H1 (cell line): ENCODE measurements around the gene CYP2C19. TPM values are rescaled to one million over a fixed set of nuclear protein-coding genes. Genes with fewer than 3 reads are reported as not detected.

Experiments used
- CTCF ChIA-PET: fragments of 300-600 bp; sonication (Branson Sonifier 250); formaldehyde crosslinking; loops from one replicate; lab custom pipeline; 2021; ENCODE audit not compliant: partially characterized antibody; lab: Charles Lee
- POLR2A ChIA-PET: fragments of 300-600 bp; sonication (Branson Sonifier 250); formaldehyde crosslinking; loops from one replicate; lab custom pipeline; 2021; ENCODE audit warnings: inconsistent platforms; ENCODE audit not compliant: partially characterized antibody; lab: Charles Lee
- DNase-seq, 2 experiments: peaks; one replicate each; pipeline versions ENCODE4 v3.0.0 to v3.0.0-alpha.2; 2010 to 2022; ENCODE audit warnings: low spot score in 2 of 2, low read depth in 1 of 2, mixed read lengths in 1 of 2
- FAIRE-seq: peaks from 2 replicates; lab custom pipeline; 2011; peaks lifted over from hg19 to GRCh38; lab: Jason Lieb, UNC
- H2AFZ ChIP-seq: 2 replicates; pipeline ENCODE4 v1.8.1; 2012; ENCODE audit warnings: low read length, inconsistent platforms
- H2AK5ac ChIP-seq: 2 replicates; pipeline ENCODE4 v1.6.1; 2013; ENCODE audit warnings: low read depth, low read length
- H2BK120ac ChIP-seq: replicated peaks from 2 replicates; pipeline ENCODE3; 2013; ENCODE audit warnings: low read depth, low read length, inconsistent platforms
- H2BK12ac ChIP-seq: 2 replicates; pipeline ENCODE4 v1.6.1; 2013; ENCODE audit warnings: low read depth, low read length
- H2BK15ac ChIP-seq: 2 replicates; pipeline ENCODE4 v1.6.1; 2013; ENCODE audit warnings: low read length
- H2BK20ac ChIP-seq: 2 replicates; pipeline ENCODE4 v1.6.1; 2013; ENCODE audit warnings: low read length
- H2BK5ac ChIP-seq: 2 replicates; pipeline ENCODE4 v1.6.1; 2013; ENCODE audit warnings: low read depth, low read length
- H3K14ac ChIP-seq: 2 replicates; pipeline ENCODE4 v1.6.1; 2013; ENCODE audit warnings: inconsistent platforms; ENCODE audit not compliant: insufficient read length
- H3K18ac ChIP-seq: 2 replicates; pipeline ENCODE4 v1.6.1; 2013; ENCODE audit warnings: low read length; ENCODE audit errors: extremely low read depth
- H3K23ac ChIP-seq: 2 replicates; pipeline ENCODE4 v1.6.1; 2013; ENCODE audit warnings: inconsistent platforms; ENCODE audit not compliant: insufficient read length
- H3K23me2 ChIP-seq: 2 replicates; pipeline ENCODE4 v1.6.1; 2013; ENCODE audit warnings: low read depth, low read length
- H3K27ac ChIP-seq: 2 replicates; pipeline ENCODE4 v1.6.1; 2011; ENCODE audit warnings: low read depth, low read length, inconsistent platforms
- H3K27me3 ChIP-seq, 4 experiments: replicated peaks in 1 of 4; 1 replicate in 1 of 4; 2 replicates in 3 of 4; pipeline versions ENCODE4 v1.6.1 to v1.8.1; 2011 to 2013; ENCODE audit warnings: low read length in 3 of 4, mild to moderate bottlenecking in 3 of 4, inconsistent platforms in 2 of 4, mixed read lengths in 2 of 4, moderate library complexity in 1 of 4; ENCODE audit not compliant: control insufficient read depth in 3 of 4, insufficient read depth in 3 of 4; ENCODE audit errors: extremely low read depth in 1 of 4
- H3K36me3 ChIP-seq, 4 experiments: 2 replicates each; pipeline versions ENCODE4 v1.6.1 to v1.8.1; 2011 to 2013; ENCODE audit warnings: mild to moderate bottlenecking in 4 of 4, low read length in 3 of 4, moderate library complexity in 2 of 4, control low read depth in 1 of 4, inconsistent platforms in 1 of 4; ENCODE audit not compliant: insufficient read depth in 4 of 4, control insufficient read depth in 2 of 4
- H3K4ac ChIP-seq: replicated peaks from 2 replicates; pipeline ENCODE3; 2013; ENCODE audit warnings: low read length, low read depth, mixed read lengths, inconsistent platforms; ENCODE audit not compliant: insufficient read length
- H3K4me1 ChIP-seq, 4 experiments: replicated peaks in 1 of 4; 1 replicate in 1 of 4; 2 replicates in 3 of 4; pipeline versions ENCODE4 v1.6.1 to v1.8.1; 2011 to 2013; ENCODE audit warnings: low read length in 3 of 4, inconsistent platforms in 2 of 4, mixed read lengths in 1 of 4; ENCODE audit not compliant: insufficient read depth in 4 of 4, control insufficient read depth in 3 of 4
- H3K4me2 ChIP-seq, 2 experiments: 2 replicates each; pipeline versions ENCODE4 v1.6.1 to v1.8.1; 2011 to 2013; ENCODE audit warnings: low read depth in 2 of 2, low read length in 2 of 2, control low read depth in 1 of 2, inconsistent platforms in 1 of 2, mild to moderate bottlenecking in 1 of 2; ENCODE audit not compliant: insufficient read depth in 1 of 2
- H3K4me3 ChIP-seq, 4 experiments: fragments of 200-600, 300-600 bp in 1 of 4; sonication (generic), shearing (Covaris generic), sonication (Bioruptor Twin) in 1 of 4; 2 replicates each; pipeline versions ENCODE4 v1.5.1 to v1.8.1; 2011 to 2016; ENCODE audit warnings: low read length in 4 of 4, low read depth in 3 of 4, control low read depth in 2 of 4, inconsistent platforms in 2 of 4, mild to moderate bottlenecking in 2 of 4, mixed read lengths in 1 of 4, moderate library complexity in 1 of 4; ENCODE audit not compliant: insufficient read depth in 2 of 4; ENCODE audit errors: extremely low read depth in 1 of 4
- H3K56ac ChIP-seq: replicated peaks from 2 replicates; pipeline ENCODE3; 2013; ENCODE audit warnings: low read depth, mild to moderate bottlenecking, mixed read lengths, low read length, inconsistent platforms; ENCODE audit not compliant: insufficient read length
- H3K79me1 ChIP-seq: 2 replicates; pipeline ENCODE4 v1.6.1; 2013; ENCODE audit warnings: low read depth, low read length, control low read depth
- H3K79me2 ChIP-seq, 2 experiments: 2 replicates each; pipeline versions ENCODE4 v1.6.1 to v1.8.1; 2012 to 2013; ENCODE audit warnings: low read length in 2 of 2, mild to moderate bottlenecking in 2 of 2, inconsistent platforms in 1 of 2; ENCODE audit not compliant: insufficient read depth in 2 of 2, control insufficient read depth in 1 of 2
- H3K9ac ChIP-seq, 4 experiments: replicated peaks in 1 of 4; 1 replicate in 1 of 4; 2 replicates in 3 of 4; pipeline versions ENCODE4 v1.6.1 to v1.8.1; 2011 to 2013; ENCODE audit warnings: low read depth in 3 of 4, low read length in 3 of 4, control low read depth in 2 of 4, mild to moderate bottlenecking in 2 of 4, moderate library complexity in 2 of 4, inconsistent platforms in 1 of 4; ENCODE audit errors: extremely low read depth in 1 of 4
- H3K9me3 ChIP-seq, 2 experiments: 2 replicates each; pipeline versions ENCODE4 v1.6.1 to v1.8.1; 2012 to 2013; ENCODE audit warnings: mild to moderate bottlenecking in 2 of 2, moderate library complexity in 2 of 2, control low read depth in 1 of 2, inconsistent platforms in 1 of 2, low read depth in 1 of 2, low read length in 1 of 2, mixed read lengths in 1 of 2; ENCODE audit not compliant: insufficient read depth in 2 of 2
- H4K20me1 ChIP-seq, 2 experiments: replicated peaks in 1 of 2; 2 replicates each; pipeline versions ENCODE3 to v1.8.1; 2011 to 2013; ENCODE audit warnings: inconsistent platforms in 2 of 2, low read length in 2 of 2, mild to moderate bottlenecking in 1 of 2; ENCODE audit not compliant: insufficient read depth in 2 of 2, control insufficient read depth in 1 of 2
- H4K5ac ChIP-seq: 2 replicates; pipeline ENCODE4 v1.6.1; 2013; ENCODE audit warnings: low read length, low read depth, mixed read lengths, inconsistent platforms; ENCODE audit not compliant: insufficient read length
- H4K8ac ChIP-seq: 2 replicates; pipeline ENCODE4 v1.8.0; 2013; ENCODE audit warnings: mild to moderate bottlenecking, moderate library complexity, low read length, inconsistent platforms; ENCODE audit not compliant: insufficient read depth; ENCODE audit errors: extremely low read depth
- H4K91ac ChIP-seq: replicated peaks from 2 replicates; pipeline ENCODE3; 2013; ENCODE audit warnings: low read length, mixed read lengths, inconsistent platforms; ENCODE audit not compliant: insufficient read length
- BCL11A ChIP-seq, 2 experiments: IDR thresholded peaks; one replicate each; pipeline ENCODE4 v1.6.1; 2011; ENCODE audit warnings: low read depth in 2 of 2, low read length in 2 of 2, mild to moderate bottlenecking in 2 of 2
- CEBPB ChIP-seq: IDR thresholded peaks from 2 replicates; pipeline ENCODE4 v1.6.1; 2012; ENCODE audit warnings: low read depth, low read length
- GABPA ChIP-seq: IDR thresholded peaks from 2 replicates; pipeline ENCODE4 v1.6.1; 2011; ENCODE audit warnings: mild to moderate bottlenecking, low read length, moderate library complexity, borderline replicate concordance; ENCODE audit not compliant: insufficient read depth
- HDAC6 ChIP-seq: IDR thresholded peaks from one replicate; pipeline ENCODE4 v1.7.1; 2012; ENCODE audit warnings: low read depth, mild to moderate bottlenecking, inconsistent platforms, low read length, moderate library complexity
- MAX ChIP-seq: IDR thresholded peaks from 2 replicates; pipeline ENCODE4 v1.6.1; 2012; ENCODE audit warnings: inconsistent platforms
- NRF1 ChIP-seq: IDR thresholded peaks from 2 replicates; pipeline ENCODE4 v1.6.1; 2011; ENCODE audit warnings: mild to moderate bottlenecking, low read depth, low read length, improper control_type of control experiment
- POU5F1 ChIP-seq: IDR thresholded peaks from 2 replicates; pipeline ENCODE4 v1.6.1; 2011; ENCODE audit warnings: low read depth, mild to moderate bottlenecking, low read length, moderate library complexity
- SRF ChIP-seq: IDR thresholded peaks from 2 replicates; pipeline ENCODE4 v1.6.1; 2011; ENCODE audit warnings: mild to moderate bottlenecking, low read depth, low read length, moderate library complexity
- ZNF274 ChIP-seq: IDR thresholded peaks from 2 replicates; pipeline ENCODE4 v1.7.0; 2012; ENCODE audit warnings: low read length, borderline replicate concordance; ENCODE audit errors: extremely low read depth
- WGBS, 2 experiments: shearing (Covaris generic) in 1 of 2; methylation state at CpG; one replicate each; pipeline versions ENCODE4 v1.1.6 to v1.1.7; 2013 to 2015; ENCODE audit warnings: low lambda C conversion rate in 2 of 2, mixed read lengths in 2 of 2, inconsistent platforms in 1 of 2, low coverage in 1 of 2, missing lambda C conversion rate in 1 of 2; ENCODE audit not compliant: insufficient replicate concordance in 2 of 2, insufficient coverage in 1 of 2, insufficient read length in 1 of 2; ENCODE audit errors: extremely low coverage in 1 of 2, missing lambda C conversion rate in 1 of 2; 5-methylcytosine and 5-hydroxymethylcytosine counted together
- polyA plus RNA-seq, 7 experiments: library from polyadenylated mRNA; depleted of rRNA in 3 of 7; stranded (reverse) in 5 of 7; unstranded in 2 of 7; fragments of >200 nt in 5 of 7; fragments of 200-250 nt in 2 of 7; gene quantifications; 1 replicate in 5 of 7; 2 replicates in 1 of 7; 4 replicates in 1 of 7; pipeline versions ENCODE4 v1.2.1 to v1.2.3, GENCODE V29; 2011 to 2013; ENCODE audit warnings: missing spikeins in 2 of 7, mixed read lengths in 2 of 7
- total RNA-seq: library from RNA; stranded (reverse); fragmentation: NEBNext Ultra II Directional; extraction: Animal tissue kit (Norgen Biotek cat#: 25700); gene quantifications from 2 replicates; pipeline ENCODE4 v1.2.1, GENCODE V29; 2021

Gene CYP2C19
- total and polyA plus RNA-seq, 2 of the 8 experiments (the other 6 are each of a cell fraction or from before 2014, with no cell fraction given) = not detected

GRCh38 chr10:94902080-94902479 lies 139.6 kb downstream of the CYP2C19 start:
- Histone ChIP-seq H3K4me2 (no peak overlapping the region), H3K36me3 (no peaks in the 10 kb centered on the region), H3K27me3 (no peaks in the 10 kb centered on the region), H3K18ac (no peak overlapping the region), H4K91ac (no peak overlapping the region), H2BK120ac (no peak overlapping the region), H3K14ac (no peak overlapping the region), H4K8ac (no peak overlapping the region), H2BK20ac (no peak overlapping the region), H3K27ac (no peak overlapping the region), H3K79me1 (no peaks in the 10 kb centered on the region), H4K5ac (no peak overlapping the region), H3K4me3 (no peak overlapping the region), H3K23me2 (no peaks in the 10 kb centered on the region), H2BK5ac (no peak overlapping the region), H3K4me1 (no peaks in the 10 kb centered on the region), H2AK5ac (no peak overlapping the region), H2AFZ (no peak overlapping the region), H3K9ac (no peak overlapping the region), H4K20me1 (no peaks in the 10 kb centered on the region), H3K4ac (no peak overlapping the region), H3K23ac (no peak overlapping the region), H3K56ac (no peak overlapping the region), H2BK15ac (no peak overlapping the region), H2BK12ac (no peak overlapping the region), H3K79me2 (no peaks in the 10 kb centered on the region), H3K9me3 (peaks cover 0 to 7% of the 10 kb centered on the region in 2 experiments; a peak in 1 of 4 replicates)
- ChIA-PET CTCF (interaction anchor here (0.9 kb wide), 1 partner anchor 9 kb away, joined by 3 read pairs; no protein-coding TSS in a partner anchor), POLR2A (no interaction called here)
- whole genome bisulfite sequencing, 2 experiments = 93% methylated on average over 1 of the region's 1 CpG; no CpG with 5 or more reads in 1 of the 2 experiments
- DNase-seq (no peak), FAIRE-seq (no peak)
- TF ChIP-seq CEBPB (no peak), MAX (no peak), POU5F1 (no peak), HDAC6 (no peak), NRF1 (no peak), ZNF274 (no peak), SRF (no peak), BCL11A (IDR thresholded peaks at IDR 0.05; ENCODE audit: low read depth in 2 of 2, low read length in 2 of 2) (no peak), GABPA (no peak)
